GM12878 (cell line): ENCODE data around the gene NTSR1. TPM values are rescaled to one million over a fixed set of nuclear protein-coding genes. Genes with fewer than 3 reads are reported as not detected.

Experiments used
- ATAC-seq: fragments of 200-7000 bp; cut with Tn5 transposase; 3 replicates; pipeline ENCODE4 v1.9.1; 2020; ENCODE audit warnings: mild to moderate bottlenecking, moderate library complexity
- BruUV-seq: library from RNA; stranded (reverse); fragments of 400-500 nt; replicated peaks from 2 replicates; lab custom pipeline; 2021; lab: Mats Ljungman, UMichigan
- CTCF ChIA-PET: fragments of 300-600 bp; sonication (Branson Sonifier 250); formaldehyde crosslinking; extraction: SDS; loops from one replicate; lab custom pipeline; 2021; ENCODE audit warnings: inconsistent platforms; lab: Yijun Ruan, JAX
- POLR2A ChIA-PET: fragments of 350-600 bp; formaldehyde crosslinking; extraction: SDS; loops from one replicate; lab custom pipeline; 2021; ENCODE audit warnings: inconsistent platforms; lab: Charles Lee
- RAD21 ChIA-PET: fragments of 300-600 bp; sonication (Branson Sonifier 250); formaldehyde crosslinking; loops from one replicate; lab custom pipeline; 2023; ENCODE audit warnings: antibody characterized with exemption; ENCODE audit not compliant: unreplicated experiment; lab: Charles Lee
- SMC1A ChIA-PET: fragments of 300-600 bp; sonication (Branson Sonifier 250); formaldehyde crosslinking; loops from one replicate; lab custom pipeline; 2023; ENCODE audit not compliant: unreplicated experiment, uncharacterized antibody; lab: Charles Lee
- DNase-seq: peaks from one replicate; pipeline ENCODE4 v3.0.0-alpha.2; 2011; ENCODE audit warnings: low read depth, low spot score
- FAIRE-seq: peaks from 3 replicates; lab custom pipeline; 2011; peaks lifted over from hg19 to GRCh38; lab: Jason Lieb, UNC
- H2AFZ ChIP-seq: 2 replicates; pipeline ENCODE4 v1.6.0; 2011; ENCODE audit warnings: low read depth, low read length, control low read depth; ENCODE audit not compliant: control insufficient read depth
- H3K27ac ChIP-seq: 2 replicates; pipeline ENCODE4 v1.5.1; 2011; ENCODE audit warnings: control low read depth; ENCODE audit not compliant: control insufficient read depth, insufficient read depth
- H3K27me3 ChIP-seq, 2 experiments: replicated peaks in 1 of 2; 2 replicates each; pipeline versions ENCODE4 v1.6.0 to v1.6.1; 2011; ENCODE audit warnings: low read length in 1 of 2; ENCODE audit not compliant: control insufficient read depth in 2 of 2, insufficient read depth in 2 of 2
- H3K36me3 ChIP-seq, 2 experiments: 2 replicates each; pipeline ENCODE4 v1.5.1; 2011; ENCODE audit warnings: low read length in 1 of 2; ENCODE audit not compliant: control insufficient read depth in 2 of 2, insufficient read depth in 2 of 2
- H3K4me1 ChIP-seq: 2 replicates; pipeline ENCODE4 v1.6.1; 2011; ENCODE audit warnings: mild to moderate bottlenecking, low read length, moderate library complexity, mixed read lengths; ENCODE audit not compliant: control insufficient read depth, insufficient read depth
- H3K4me2 ChIP-seq: 2 replicates; pipeline ENCODE4 v1.6.0; 2011; ENCODE audit warnings: control low read depth; ENCODE audit not compliant: control insufficient read depth, insufficient read depth
- H3K4me3 ChIP-seq: fragments of 200-600 bp; sonication (generic); 2 replicates; pipeline ENCODE4 v1.5.1; 2016
- H3K79me2 ChIP-seq: 2 replicates; pipeline ENCODE4 v1.6.0; 2011; ENCODE audit warnings: low read length; ENCODE audit not compliant: control insufficient read depth, insufficient read depth
- H3K9ac ChIP-seq: 2 replicates; pipeline ENCODE4 v1.8.0; 2011; ENCODE audit warnings: low read length, control low read depth, mixed read lengths; ENCODE audit not compliant: control insufficient read depth, insufficient read depth
- H3K9me3 ChIP-seq: replicated peaks from 3 replicates; pipeline ENCODE4 v1.5.1; 2011; ENCODE audit warnings: mild to moderate bottlenecking, low read length; ENCODE audit not compliant: control insufficient read depth, insufficient read depth
- H4K20me1 ChIP-seq: 2 replicates; pipeline ENCODE4 v1.6.0; 2011; ENCODE audit not compliant: control insufficient read depth, insufficient read depth
- BACH1 ChIP-seq: fragments of 450-650 bp; IDR thresholded peaks from 2 replicates; pipeline ENCODE4 v1.6.1; 2017; ENCODE audit warnings: mild to moderate bottlenecking, borderline replicate concordance
- BHLHE40 ChIP-seq, 2 experiments: fragments of 450-650 bp in 1 of 2; IDR thresholded peaks; 2 replicates each; pipeline ENCODE4 v1.6.1; 2011 to 2017; ENCODE audit warnings: low read depth in 2 of 2, borderline replicate concordance in 1 of 2, improper control_type of control experiment in 1 of 2, low read length in 1 of 2, mild to moderate bottlenecking in 1 of 2
- HCFC1 ChIP-seq: fragments of 150-350 bp; IDR thresholded peaks from 2 replicates; pipeline ENCODE4 v1.6.1; 2014; ENCODE audit warnings: low read length
- IKZF1 ChIP-seq: fragments of 450-650 bp; conservative IDR thresholded peaks from 2 replicates; pipeline ENCODE4 v1.6.1; 2017; ENCODE audit warnings: antibody characterized with exemption, mild to moderate bottlenecking
- IRF4 ChIP-seq: IDR thresholded peaks from 2 replicates; pipeline ENCODE4 v1.6.1; 2011; ENCODE audit warnings: low read depth, low read length
- LARP7 ChIP-seq: fragments of 450-650 bp; IDR thresholded peaks from 2 replicates; pipeline ENCODE4 v1.6.1; 2017; ENCODE audit warnings: mild to moderate bottlenecking
- MEF2B ChIP-seq: fragments of 450-650 bp; IDR thresholded peaks from 2 replicates; pipeline ENCODE4 v1.6.1; 2018; ENCODE audit warnings: mild to moderate bottlenecking, moderate library complexity; ENCODE audit not compliant: partially characterized antibody, poor library complexity, severe bottlenecking
- NFXL1 ChIP-seq: fragments of 450-650 bp; IDR thresholded peaks from 2 replicates; pipeline ENCODE4 v1.6.1; 2017; ENCODE audit warnings: antibody characterized with exemption, mild to moderate bottlenecking, borderline replicate concordance
- NKRF ChIP-seq: fragments of 450-650 bp; conservative IDR thresholded peaks from 2 replicates; pipeline ENCODE4 v1.6.1; 2017; ENCODE audit warnings: mild to moderate bottlenecking, moderate library complexity
- NR2F1 ChIP-seq: fragments of 450-650 bp; conservative IDR thresholded peaks from 2 replicates; pipeline ENCODE4 v1.6.1; 2017; ENCODE audit warnings: mild to moderate bottlenecking
- PAX5 ChIP-seq: IDR thresholded peaks from 2 replicates; pipeline ENCODE4 v1.6.1; 2011; ENCODE audit warnings: low read depth, low read length, borderline replicate concordance
- PAX8 ChIP-seq: fragments of 450-650 bp; IDR thresholded peaks from 2 replicates; pipeline ENCODE4 v1.6.1; 2017; ENCODE audit warnings: mild to moderate bottlenecking, moderate library complexity
- POLR2A ChIP-seq: IDR thresholded peaks from 2 replicates; pipeline ENCODE4 v1.6.1; 2011; ENCODE audit warnings: low read depth, mild to moderate bottlenecking, low read length
- SIN3A ChIP-seq: IDR thresholded peaks from 2 replicates; pipeline ENCODE4 v1.6.1; 2012; ENCODE audit warnings: low read depth, low read length, improper control_type of control experiment
- SPI1 ChIP-seq: IDR thresholded peaks from 2 replicates; pipeline ENCODE4 v1.6.1; 2011; ENCODE audit warnings: low read depth, mild to moderate bottlenecking, low read length, moderate library complexity, borderline replicate concordance; ENCODE audit not compliant: insufficient read depth
- TCF7 ChIP-seq: IDR thresholded peaks from 2 replicates; pipeline ENCODE4 v1.6.1; 2014; ENCODE audit warnings: antibody characterized with exemption, borderline replicate concordance
- YY1 ChIP-seq: IDR thresholded peaks from 2 replicates; pipeline ENCODE4 v1.6.1; 2011; ENCODE audit warnings: low read depth, mild to moderate bottlenecking, low read length
- ZNF622 ChIP-seq: fragments of 450-650 bp; IDR thresholded peaks from 2 replicates; pipeline ENCODE4 v1.6.1; 2017; ENCODE audit warnings: mild to moderate bottlenecking, inconsistent platforms
- WGBS: methylation state at CpG from one replicate; pipeline ENCODE4 v1.1.6; 2016; ENCODE audit warnings: low lambda C conversion rate; ENCODE audit not compliant: insufficient replicate concordance, insufficient coverage; ENCODE audit errors: missing lambda C conversion rate; 5-methylcytosine and 5-hydroxymethylcytosine counted together
- in situ Hi-C: fragments of 300-500 bp; cut with MboI; formaldehyde crosslinking; loops from 9 replicates; pipeline ENCODE4 v1.14.3; 2018; ENCODE audit warnings: mixed read lengths
- intact Hi-C: fragments of 100-400 bp; cut with micrococcal nuclease; formaldehyde crosslinking; loops from one replicate; pipeline ENCODE4 v1.14.2; 2022; ENCODE audit not compliant: unreplicated experiment
- polyA plus RNA-seq, 11 experiments: library from polyadenylated mRNA; depleted of rRNA in 4 of 11; unstranded in 6 of 11; stranded (reverse) in 5 of 11; fragments of >200 nt; fragmentation: Nextera tagmentation in 4 of 11; fragmentation: Illumina TruSeq in 1 of 11; extraction: Ambion mirVana in 4 of 11; extraction: Trizol in 1 of 11; gene quantifications; 1 replicate in 1 of 11; 2 replicates in 10 of 11; pipeline versions ENCODE4 v1.2.1 to v1.2.3, GENCODE V29; 2011 to 2016; ENCODE audit warnings: inconsistent platforms in 2 of 11, missing spikeins in 2 of 11, low read depth in 1 of 11
- total RNA-seq, 4 experiments: library from RNA; depleted of rRNA in 3 of 4; stranded (reverse); fragments of >200 nt in 3 of 4; fragmentation: Illumina TruSeq in 1 of 4; extraction: Trizol in 1 of 4; gene quantifications; 2 replicates each; pipeline versions ENCODE4 v1.2.1 to v1.2.3, GENCODE V29; 2013 to 2021
- TF ChIP-seq, protein P1 (sequence below), 3 experiments: IDR thresholded peaks in 2 of 3; conservative IDR thresholded peaks in 1 of 3; 2 replicates each; pipeline ENCODE4 v1.5.1; 2011; ENCODE audit warnings: low read depth in 3 of 3, low read length in 3 of 3, mild to moderate bottlenecking in 3 of 3, control low read depth in 2 of 3, moderate library complexity in 2 of 3, inconsistent platforms in 1 of 3, mixed read lengths in 1 of 3; ENCODE audit not compliant: control insufficient read depth in 2 of 3, insufficient read depth in 1 of 3; ENCODE audit errors: extremely low read depth in 1 of 3
- TF ChIP-seq, protein P2 (sequence below): IDR thresholded peaks from 2 replicates; pipeline ENCODE4 v1.6.1; 2011; ENCODE audit warnings: borderline replicate concordance, low read depth, mild to moderate bottlenecking, moderate library complexity, low read length; ENCODE audit not compliant: insufficient read depth, poor library complexity, severe bottlenecking

Gene NTSR1
- total and polyA plus RNA-seq, 10 of the 15 experiments (the other 5 are each of a cell fraction or from before 2014, with no cell fraction given) = not detected

GRCh38 chr20:62804627-62805154 lies 96.1 kb downstream of the NTSR1 start, which contains the start of gene OGFR:
Gene OGFR, plus strand, starts transcription at chr20:62804835. Its CDS starts 25 bp downstream, at chr20:62804860.
- Histone ChIP-seq H3K79me2 (peaks cover 25% of the 10 kb centered on the region), H3K27me3 (no peaks in the 10 kb centered on the region), H3K4me3 (peak within 1 kb of the TSS; percentile 96), H3K36me3 (peaks cover 10 to 17% of the 10 kb centered on the region in 2 experiments; a peak in 3 of 4 replicates), H2AFZ (peak within 1 kb of the TSS; percentile 85), H3K4me2 (peak within 1 kb of the TSS; percentile 92), H4K20me1 (no peaks in the 10 kb centered on the region), H3K9ac (peak within 1 kb of the TSS; percentile 86), H3K27ac (peak within 1 kb of the TSS; percentile 66), H3K4me1 (peaks cover 18% of the 10 kb centered on the region), H3K9me3 (no peaks in the 10 kb centered on the region)
- SMC1A ChIA-PET = no interaction called here
- CTCF ChIA-PET = interaction anchor here (0.6 to 4.4 kb wide), 2 partner anchors 9 to 305 kb away, joined by 3 to 43 read pairs; partner anchors contain the start of gene MRGBP
- WGBS = 2% methylated on average over 23 of the region's 77 CpGs
- no TSS peak for BruUV-seq
- peak; percentile 58 for ATAC-seq
- FAIRE-seq = no peak
- RAD21 ChIA-PET = interaction anchor here (0.6 to 1.0 kb wide), 2 partner anchors 11 to 418 kb away, joined by 3 to 9 read pairs; partner anchors contain the start of gene RPS21
- no peak for DNase-seq
- intact Hi-C loops = loop anchor here (5.0 kb wide), 2 partner anchors 152 to 302 kb away; no protein-coding TSS in a partner anchor
- in situ Hi-C loops = no loop called here
- POLR2A ChIA-PET = interaction anchor here (0.9 to 2.0 kb wide), 3 partner anchors 8 to 13 kb away, joined by 4 to 11 read pairs (median 6); partner anchors contain the start of gene MRGBP
- TF ChIP-seq HCFC1 = no peak
- peak; percentile 62 for TF ChIP-seq YY1
- TF ChIP-seq TCF7 = no peak
- no peak for TF ChIP-seq MEF2B
- peak; percentile 74 for TF ChIP-seq LARP7
- TF ChIP-seq, protein P1, sequence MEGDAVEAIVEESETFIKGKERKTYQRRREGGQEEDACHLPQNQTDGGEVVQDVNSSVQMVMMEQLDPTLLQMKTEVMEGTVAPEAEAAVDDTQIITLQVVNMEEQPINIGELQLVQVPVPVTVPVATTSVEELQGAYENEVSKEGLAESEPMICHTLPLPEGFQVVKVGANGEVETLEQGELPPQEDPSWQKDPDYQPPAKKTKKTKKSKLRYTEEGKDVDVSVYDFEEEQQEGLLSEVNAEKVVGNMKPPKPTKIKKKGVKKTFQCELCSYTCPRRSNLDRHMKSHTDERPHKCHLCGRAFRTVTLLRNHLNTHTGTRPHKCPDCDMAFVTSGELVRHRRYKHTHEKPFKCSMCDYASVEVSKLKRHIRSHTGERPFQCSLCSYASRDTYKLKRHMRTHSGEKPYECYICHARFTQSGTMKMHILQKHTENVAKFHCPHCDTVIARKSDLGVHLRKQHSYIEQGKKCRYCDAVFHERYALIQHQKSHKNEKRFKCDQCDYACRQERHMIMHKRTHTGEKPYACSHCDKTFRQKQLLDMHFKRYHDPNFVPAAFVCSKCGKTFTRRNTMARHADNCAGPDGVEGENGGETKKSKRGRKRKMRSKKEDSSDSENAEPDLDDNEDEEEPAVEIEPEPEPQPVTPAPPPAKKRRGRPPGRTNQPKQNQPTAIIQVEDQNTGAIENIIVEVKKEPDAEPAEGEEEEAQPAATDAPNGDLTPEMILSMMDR (IDR thresholded peaks at IDR 0.05 in 2 of 3, conservative IDR thresholded peaks at IDR 0.05 in 1 of 3; ENCODE audit: control insufficient read depth in 2 of 3, extremely low read depth in 1 of 3, insufficient read depth in 1 of 3, low read depth in 3 of 3, low read length in 3 of 3) = no peak
- TF ChIP-seq NR2F1 = peak; percentile 24; the same call in 1 of the 2 replicates
- TF ChIP-seq, protein P2, sequence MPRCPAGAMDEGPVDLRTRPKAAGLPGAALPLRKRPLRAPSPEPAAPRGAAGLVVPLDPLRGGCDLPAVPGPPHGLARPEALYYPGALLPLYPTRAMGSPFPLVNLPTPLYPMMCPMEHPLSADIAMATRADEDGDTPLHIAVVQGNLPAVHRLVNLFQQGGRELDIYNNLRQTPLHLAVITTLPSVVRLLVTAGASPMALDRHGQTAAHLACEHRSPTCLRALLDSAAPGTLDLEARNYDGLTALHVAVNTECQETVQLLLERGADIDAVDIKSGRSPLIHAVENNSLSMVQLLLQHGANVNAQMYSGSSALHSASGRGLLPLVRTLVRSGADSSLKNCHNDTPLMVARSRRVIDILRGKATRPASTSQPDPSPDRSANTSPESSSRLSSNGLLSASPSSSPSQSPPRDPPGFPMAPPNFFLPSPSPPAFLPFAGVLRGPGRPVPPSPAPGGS = no peak
- TF ChIP-seq BHLHE40 (IDR thresholded peaks at IDR 0.05; ENCODE audit: borderline replicate concordance in 1 of 2, low read depth in 2 of 2, low read length in 1 of 2) = 0 out of 4 replicates have a peak, but pooled peaks of 1 of the 2 experiments have one; percentile 32
- TF ChIP-seq BACH1 = peak; percentile 43; the same call in 1 of the 2 replicates
- no peak for TF ChIP-seq ZNF622
- TF ChIP-seq NFXL1 = peak; percentile 85; the same call in 1 of the 2 replicates
- TF ChIP-seq SPI1 = peak; percentile 65
- peak; percentile 34; the same call in 1 of the 2 replicates for TF ChIP-seq SIN3A
- peak; percentile 71; the same call in 1 of the 2 replicates for TF ChIP-seq NKRF
- TF ChIP-seq IKZF1 = peak; percentile 74
- 0 out of 2 replicates have a peak, but pooled peaks have one; percentile 16 for TF ChIP-seq PAX5
- TF ChIP-seq IRF4 = no peak
- TF ChIP-seq PAX8 = no peak
- TF ChIP-seq POLR2A = peak; percentile 93
